Measurements from ENCODE around the gene FXYD1. TPM values are rescaled to one million over a fixed set of nuclear protein-coding genes. Genes with fewer than 3 reads are reported as not detected.
"Not testable (repeated sequence)": the region's sequence is repeated elsewhere in the genome, so short reads cannot be mapped to it uniquely, and the experiment has no call there.

Gene FXYD1
- total RNA-seq, 1 donor from 2014 or later = 0.52 TPM

DNA sequence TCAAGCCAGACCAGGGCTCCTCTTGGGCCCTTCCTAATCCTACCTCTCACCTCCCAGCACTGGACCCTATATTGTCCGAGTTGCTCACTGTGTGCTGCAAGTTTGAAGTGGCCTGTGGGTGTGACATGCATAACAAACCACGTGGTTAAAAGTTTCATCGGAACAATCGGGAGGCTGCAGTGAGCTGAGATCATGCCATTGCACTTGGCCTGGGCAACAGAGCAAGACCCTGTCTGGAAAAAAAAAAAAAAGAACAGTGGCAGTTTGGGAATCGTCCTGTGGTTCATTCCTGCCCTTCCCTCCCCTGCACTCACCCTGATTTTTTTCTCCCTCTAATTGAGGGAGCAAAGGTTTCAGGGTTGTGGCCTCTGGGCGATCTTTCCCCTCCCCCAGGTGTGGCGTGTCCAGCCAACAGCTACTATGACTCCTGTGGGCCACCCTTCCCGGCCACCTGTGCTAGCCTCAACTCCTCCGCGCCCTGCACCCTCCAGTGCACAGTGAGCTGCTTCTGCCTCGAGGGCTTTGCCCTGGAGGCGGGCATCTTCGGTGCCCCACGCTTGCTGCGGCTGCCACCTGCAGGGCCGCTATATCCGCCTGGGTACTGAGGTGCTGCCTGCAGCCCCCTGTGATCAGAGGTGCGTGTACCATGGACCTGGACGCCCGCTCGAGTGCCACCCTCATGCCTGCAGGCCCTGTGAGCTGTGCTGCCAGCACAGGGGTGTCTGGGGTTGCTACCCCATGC is 39.3 kb upstream of the FXYD1 start:
- H3K4me2 ChIP-seq (ENCODE audit: low read length) = no peak overlapping the region
- H4K20me1 ChIP-seq (ENCODE audit: insufficient read depth, low read length) = no peaks in the 10 kb centered on the region
- FAIRE-seq (no peak), DNase-seq (ENCODE audit: low read depth) (no peak)
- no peak overlapping the region for H2AFZ ChIP-seq (ENCODE audit: low read depth, low read length)
- no peaks in the 10 kb centered on the region for H3K36me3 ChIP-seq (ENCODE audit: insufficient read depth, low read length)
- H3K27me3 ChIP-seq (ENCODE audit: insufficient read depth, low read length) = no peaks in the 10 kb centered on the region
- no peak for TF ChIP-seq EZH2 (IDR thresholded peaks at IDR 0.05; ENCODE audit: insufficient read depth, low read length)
- H3K27ac Mint-ChIP-seq (ENCODE audit: unreplicated experiment) = no peak overlapping the region
- no peaks in the 10 kb centered on the region for H3K79me2 ChIP-seq (ENCODE audit: insufficient read depth, low read length)
- peaks cover 20% of the 10 kb centered on the region for H3K27me3 Mint-ChIP-seq (ENCODE audit: low read depth, unreplicated experiment)
- peaks cover 2% of the 10 kb centered on the region for H3K9me3 Mint-ChIP-seq (ENCODE audit: unreplicated experiment)
- H3K4me3 ChIP-seq (ENCODE audit: insufficient read depth, low read depth, low read length) = no peak overlapping the region
- H3K9ac ChIP-seq (ENCODE audit: low read length) = no peak overlapping the region
- no peak overlapping the region for H3K4me3 Mint-ChIP-seq (ENCODE audit: unreplicated experiment)
- H3K4me1 Mint-ChIP-seq (ENCODE audit: low read depth, unreplicated experiment) = no peaks in the 10 kb centered on the region
- no peaks in the 10 kb centered on the region for H3K36me3 Mint-ChIP-seq (ENCODE audit: low read depth, unreplicated experiment)
- H3K9me3 ChIP-seq (ENCODE audit: insufficient read depth, low read depth, low read length) = no peaks in the 10 kb centered on the region
- H3K27ac ChIP-seq (ENCODE audit: low read depth, low read length) = no peak overlapping the region
- no peaks in the 10 kb centered on the region for H3K4me1 ChIP-seq (ENCODE audit: insufficient read depth, low read length)

DNA sequence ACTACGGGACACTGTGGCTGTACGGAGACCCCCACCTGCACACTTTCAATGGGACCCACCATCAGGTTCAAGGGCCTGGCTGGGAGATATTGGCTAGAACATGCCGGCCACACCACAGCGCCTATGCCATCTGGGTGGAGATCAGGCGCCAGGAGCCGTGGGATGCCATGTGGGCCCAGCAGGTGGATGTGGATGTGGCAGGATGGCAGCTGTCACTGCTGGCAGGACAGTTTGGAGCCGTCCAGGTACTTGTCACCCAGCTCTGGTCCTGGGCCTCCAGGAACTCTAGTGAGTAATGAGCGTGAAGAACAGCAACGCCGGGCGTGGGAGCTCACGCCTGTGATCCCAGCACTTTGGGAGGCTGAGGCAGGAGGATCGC is 38.7 kb upstream of the FXYD1 start:
- Histone ChIP-seq H3K9ac (ENCODE audit: low read length) (no peak overlapping the region), H3K9me3 (ENCODE audit: insufficient read depth, low read depth, low read length) (no peaks in the 10 kb centered on the region), H2AFZ (ENCODE audit: low read depth, low read length) (no peak overlapping the region), H3K4me3 (ENCODE audit: insufficient read depth, low read depth, low read length) (no peak overlapping the region), H3K4me1 (ENCODE audit: insufficient read depth, low read length) (no peaks in the 10 kb centered on the region), H3K27me3 (ENCODE audit: insufficient read depth, low read length) (no peaks in the 10 kb centered on the region), H3K79me2 (ENCODE audit: insufficient read depth, low read length) (no peaks in the 10 kb centered on the region), H3K36me3 (ENCODE audit: insufficient read depth, low read length) (no peaks in the 10 kb centered on the region), H3K27ac (ENCODE audit: low read depth, low read length) (no peak overlapping the region), H3K4me2 (ENCODE audit: low read length) (no peak overlapping the region), H4K20me1 (ENCODE audit: insufficient read depth, low read length) (no peaks in the 10 kb centered on the region)
- Mint-ChIP-seq H3K36me3 (ENCODE audit: low read depth, unreplicated experiment) (no peaks in the 10 kb centered on the region), H3K4me3 (ENCODE audit: unreplicated experiment) (no peak overlapping the region), H3K27me3 (ENCODE audit: low read depth, unreplicated experiment) (peaks cover 15% of the 10 kb centered on the region), H3K4me1 (ENCODE audit: low read depth, unreplicated experiment) (no peaks in the 10 kb centered on the region), H3K9me3 (ENCODE audit: unreplicated experiment) (peaks cover 2% of the 10 kb centered on the region), H3K27ac (ENCODE audit: unreplicated experiment) (no peak overlapping the region)
- FAIRE-seq (no peak), DNase-seq (ENCODE audit: low read depth) (no peak)
- TF ChIP-seq, protein P1, sequence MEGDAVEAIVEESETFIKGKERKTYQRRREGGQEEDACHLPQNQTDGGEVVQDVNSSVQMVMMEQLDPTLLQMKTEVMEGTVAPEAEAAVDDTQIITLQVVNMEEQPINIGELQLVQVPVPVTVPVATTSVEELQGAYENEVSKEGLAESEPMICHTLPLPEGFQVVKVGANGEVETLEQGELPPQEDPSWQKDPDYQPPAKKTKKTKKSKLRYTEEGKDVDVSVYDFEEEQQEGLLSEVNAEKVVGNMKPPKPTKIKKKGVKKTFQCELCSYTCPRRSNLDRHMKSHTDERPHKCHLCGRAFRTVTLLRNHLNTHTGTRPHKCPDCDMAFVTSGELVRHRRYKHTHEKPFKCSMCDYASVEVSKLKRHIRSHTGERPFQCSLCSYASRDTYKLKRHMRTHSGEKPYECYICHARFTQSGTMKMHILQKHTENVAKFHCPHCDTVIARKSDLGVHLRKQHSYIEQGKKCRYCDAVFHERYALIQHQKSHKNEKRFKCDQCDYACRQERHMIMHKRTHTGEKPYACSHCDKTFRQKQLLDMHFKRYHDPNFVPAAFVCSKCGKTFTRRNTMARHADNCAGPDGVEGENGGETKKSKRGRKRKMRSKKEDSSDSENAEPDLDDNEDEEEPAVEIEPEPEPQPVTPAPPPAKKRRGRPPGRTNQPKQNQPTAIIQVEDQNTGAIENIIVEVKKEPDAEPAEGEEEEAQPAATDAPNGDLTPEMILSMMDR (IDR thresholded peaks at IDR 0.05; ENCODE audit: insufficient read depth, low read depth, low read length) = no peak
- no peak for TF ChIP-seq EZH2 (IDR thresholded peaks at IDR 0.05; ENCODE audit: insufficient read depth, low read length)

DNA sequence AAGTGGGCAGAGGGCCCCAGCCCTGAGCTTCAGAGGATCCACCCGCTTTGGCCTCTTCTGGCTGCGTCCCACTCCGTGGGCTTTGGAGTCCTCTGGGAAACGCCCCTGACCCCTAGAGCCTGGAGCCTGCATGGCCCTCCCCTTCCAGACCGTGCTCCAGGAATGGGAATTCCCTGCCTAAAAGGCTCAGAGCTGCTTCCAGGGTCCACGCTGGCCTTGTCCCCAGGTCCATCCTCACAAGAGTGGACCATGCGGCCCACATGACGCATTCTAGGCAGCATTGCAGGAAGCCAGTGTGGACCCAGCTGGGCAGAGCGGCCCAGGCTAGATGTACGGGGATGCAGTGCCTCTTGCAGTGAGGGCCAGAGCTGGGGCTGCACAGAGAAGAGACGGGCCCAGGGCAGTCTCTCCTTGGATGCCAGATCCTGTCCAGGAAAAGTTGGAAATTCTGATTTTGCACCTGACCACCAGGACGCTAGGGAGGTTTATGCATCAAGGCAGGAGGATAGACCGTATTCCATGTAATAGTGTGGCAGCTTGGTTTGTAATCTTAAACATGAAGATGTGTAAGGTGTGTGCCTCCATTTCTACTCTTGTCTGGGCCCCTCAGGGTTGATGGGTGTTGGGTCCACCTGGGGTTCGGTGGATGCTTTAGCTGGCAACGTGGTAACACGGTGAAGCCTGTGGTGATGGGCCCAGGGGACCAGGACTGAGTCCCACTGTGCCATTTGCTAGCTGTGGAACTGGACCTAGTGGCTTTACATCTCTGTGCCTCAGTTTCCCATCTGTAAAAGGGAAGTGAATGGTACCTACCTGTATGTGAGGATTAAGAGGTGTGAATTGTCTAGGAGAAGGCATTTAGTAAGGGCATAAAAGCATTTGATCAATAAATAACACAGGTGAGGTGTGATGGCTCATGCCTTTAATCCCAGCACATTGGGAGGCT is 37.8 kb upstream of the FXYD1 start:
- no peaks in the 10 kb centered on the region for H3K4me1 ChIP-seq (ENCODE audit: insufficient read depth, low read length)
- no peak overlapping the region for H3K4me3 ChIP-seq (ENCODE audit: insufficient read depth, low read depth, low read length)
- Mint-ChIP-seq H3K4me3 (ENCODE audit: unreplicated experiment) (no peak overlapping the region), H3K9me3 (ENCODE audit: unreplicated experiment) (peaks cover 2% of the 10 kb centered on the region), H3K27ac (ENCODE audit: unreplicated experiment) (no peak overlapping the region), H3K4me1 (ENCODE audit: low read depth, unreplicated experiment) (no peaks in the 10 kb centered on the region), H3K36me3 (ENCODE audit: low read depth, unreplicated experiment) (no peaks in the 10 kb centered on the region), H3K27me3 (ENCODE audit: low read depth, unreplicated experiment) (peaks cover 14% of the 10 kb centered on the region)
- H3K27me3 ChIP-seq (ENCODE audit: insufficient read depth, low read length) = no peaks in the 10 kb centered on the region
- H3K79me2 ChIP-seq (ENCODE audit: insufficient read depth, low read length) = no peaks in the 10 kb centered on the region
- FAIRE-seq (no peak), DNase-seq (ENCODE audit: low read depth) (no peak)
- no peak for TF ChIP-seq EZH2 (IDR thresholded peaks at IDR 0.05; ENCODE audit: insufficient read depth, low read length)
- H2AFZ ChIP-seq (ENCODE audit: low read depth, low read length) = no peak overlapping the region
- H3K9me3 ChIP-seq (ENCODE audit: insufficient read depth, low read depth, low read length) = peaks cover 5% of the 10 kb centered on the region
- H3K9ac ChIP-seq (ENCODE audit: low read length) = no peak overlapping the region
- H3K36me3 ChIP-seq (ENCODE audit: insufficient read depth, low read length) = no peaks in the 10 kb centered on the region
- H3K4me2 ChIP-seq (ENCODE audit: low read length) = no peak overlapping the region
- H4K20me1 ChIP-seq (ENCODE audit: insufficient read depth, low read length) = no peaks in the 10 kb centered on the region
- H3K27ac ChIP-seq (ENCODE audit: low read depth, low read length) = no peak overlapping the region

DNA sequence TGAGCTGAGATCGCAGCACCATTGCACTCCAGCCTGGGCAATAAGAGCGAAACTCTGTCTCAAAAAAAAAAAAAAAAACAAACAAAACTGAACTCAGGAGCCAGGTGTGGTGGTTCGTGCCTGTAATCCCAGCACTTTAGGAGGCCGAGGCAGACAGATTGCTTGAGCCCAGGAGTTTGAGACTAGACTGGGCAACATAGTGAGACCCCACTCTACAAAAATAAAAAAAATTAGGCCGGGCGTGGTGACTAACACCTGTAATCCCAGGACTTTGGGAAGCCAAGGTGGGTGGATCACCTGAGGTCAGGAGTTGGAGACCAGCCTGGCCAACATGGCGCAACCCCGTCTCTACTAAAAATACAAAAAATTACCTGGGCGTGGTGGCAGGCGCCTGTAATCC is 36.7 kb upstream of the FXYD1 start:
- not testable (repeated sequence) for H3K4me1 ChIP-seq (ENCODE audit: insufficient read depth, low read length); H3K27ac ChIP-seq (ENCODE audit: low read depth, low read length); H3K27ac Mint-ChIP-seq (ENCODE audit: unreplicated experiment); H3K27me3 ChIP-seq (ENCODE audit: insufficient read depth, low read length); H3K9ac ChIP-seq (ENCODE audit: low read length); DNase-seq (ENCODE audit: low read depth); H2AFZ ChIP-seq (ENCODE audit: low read depth, low read length); H3K36me3 Mint-ChIP-seq (ENCODE audit: low read depth, unreplicated experiment); H3K4me1 Mint-ChIP-seq (ENCODE audit: low read depth, unreplicated experiment); H3K79me2 ChIP-seq (ENCODE audit: insufficient read depth, low read length); H4K20me1 ChIP-seq (ENCODE audit: insufficient read depth, low read length); H3K4me3 Mint-ChIP-seq (ENCODE audit: unreplicated experiment); H3K9me3 Mint-ChIP-seq (ENCODE audit: unreplicated experiment); FAIRE-seq; H3K27me3 Mint-ChIP-seq (ENCODE audit: low read depth, unreplicated experiment); H3K4me2 ChIP-seq (ENCODE audit: low read length); H3K4me3 ChIP-seq (ENCODE audit: insufficient read depth, low read depth, low read length); H3K9me3 ChIP-seq (ENCODE audit: insufficient read depth, low read depth, low read length); H3K36me3 ChIP-seq (ENCODE audit: insufficient read depth, low read length)

DNA sequence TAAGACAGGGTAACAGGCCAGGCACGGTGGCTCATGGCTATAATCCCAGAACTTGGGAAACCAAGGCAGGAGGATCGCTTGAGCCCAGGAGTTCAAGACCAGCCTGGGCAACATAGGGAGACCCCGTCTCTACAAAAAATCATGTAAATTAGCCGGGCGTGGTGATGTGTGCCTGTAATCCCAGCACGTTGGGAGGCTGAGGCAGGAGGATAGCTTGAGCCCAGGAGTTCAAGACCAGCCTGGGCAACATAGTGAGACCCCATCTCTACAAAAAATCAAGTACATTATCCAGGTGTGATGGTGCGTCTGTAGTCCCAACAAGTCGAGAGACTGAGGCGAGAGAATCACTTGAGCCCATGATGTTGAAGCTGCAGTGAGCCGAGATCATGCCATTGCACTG is 35.0 kb upstream of the FXYD1 start:
- not testable (repeated sequence) for H3K27ac Mint-ChIP-seq (ENCODE audit: unreplicated experiment); FAIRE-seq; H3K4me2 ChIP-seq (ENCODE audit: low read length); H3K79me2 ChIP-seq (ENCODE audit: insufficient read depth, low read length); H3K4me1 Mint-ChIP-seq (ENCODE audit: low read depth, unreplicated experiment); H3K9me3 ChIP-seq (ENCODE audit: insufficient read depth, low read depth, low read length); H3K27me3 ChIP-seq (ENCODE audit: insufficient read depth, low read length); H3K9ac ChIP-seq (ENCODE audit: low read length); H3K36me3 ChIP-seq (ENCODE audit: insufficient read depth, low read length); H3K36me3 Mint-ChIP-seq (ENCODE audit: low read depth, unreplicated experiment); H3K27ac ChIP-seq (ENCODE audit: low read depth, low read length); H3K9me3 Mint-ChIP-seq (ENCODE audit: unreplicated experiment); H3K4me1 ChIP-seq (ENCODE audit: insufficient read depth, low read length); DNase-seq (ENCODE audit: low read depth); H3K27me3 Mint-ChIP-seq (ENCODE audit: low read depth, unreplicated experiment); H3K4me3 ChIP-seq (ENCODE audit: insufficient read depth, low read depth, low read length); H2AFZ ChIP-seq (ENCODE audit: low read depth, low read length); H3K4me3 Mint-ChIP-seq (ENCODE audit: unreplicated experiment); H4K20me1 ChIP-seq (ENCODE audit: insufficient read depth, low read length)
